HEK293 (cell line): ENCODE results near the gene IGF1R.

ENCODE experiments used
- CTCF ChIP-seq: fragments of 450-650 bp; formaldehyde crosslinking; IDR thresholded peaks from 2 replicates; pipeline ENCODE4 v1.5.1; 2016; ENCODE audit warnings: missing biosample characterization, missing genetic modification characterization
- HOXA7 ChIP-seq: sonication (generic); formaldehyde crosslinking; IDR thresholded peaks from 2 replicates; pipeline ENCODE4 v1.8.1; 2022; ENCODE audit warnings: missing genetic modification reagents, borderline replicate concordance
- REPIN1 ChIP-seq: fragments of 450-650 bp; formaldehyde crosslinking; IDR thresholded peaks from 2 replicates; pipeline ENCODE4 v1.5.1; 2017; ENCODE audit warnings: missing biosample characterization, missing genetic modification characterization, low read depth
- YY1 ChIP-seq: fragments of 450-650 bp; formaldehyde crosslinking; IDR thresholded peaks from 2 replicates; pipeline ENCODE4 v1.5.1; 2018; ENCODE audit warnings: missing biosample characterization, missing genetic modification characterization
- ZBTB26 ChIP-seq: fragments of 450-650 bp; formaldehyde crosslinking; optimal IDR thresholded peaks from 2 replicates; pipeline ENCODE3; 2016; ENCODE audit warnings: missing biosample characterization, mild to moderate bottlenecking, missing genetic modification characterization
- ZNF221 ChIP-seq: fragments of 450-650 bp; formaldehyde crosslinking; IDR thresholded peaks from 2 replicates; pipeline ENCODE4 v1.5.1; 2017; ENCODE audit warnings: missing biosample characterization, missing genetic modification characterization, borderline replicate concordance
- ZNF335 ChIP-seq: fragments of 450-650 bp; formaldehyde crosslinking; conservative IDR thresholded peaks from 2 replicates; pipeline ENCODE4 v1.5.1; 2016; ENCODE audit warnings: missing biosample characterization, missing genetic modification characterization
- ZNF350 ChIP-seq: fragments of 450-650 bp; formaldehyde crosslinking; IDR thresholded peaks from 2 replicates; pipeline ENCODE4 v1.5.0; 2017; ENCODE audit warnings: missing biosample characterization, mild to moderate bottlenecking, missing genetic modification characterization
- ZNF48 ChIP-seq: fragments of 450-650 bp; formaldehyde crosslinking; IDR thresholded peaks from 2 replicates; pipeline ENCODE4 v1.5.1; 2016; ENCODE audit warnings: missing biosample characterization, missing genetic modification characterization
- ZSCAN30 ChIP-seq: fragments of 450-650 bp; IDR thresholded peaks from 2 replicates; pipeline ENCODE4 v1.5.1; 2018; ENCODE audit warnings: missing biosample characterization, mild to moderate bottlenecking, missing genetic modification characterization, moderate library complexity
- TF ChIP-seq, protein P1 (sequence below): fragments of 450-650 bp; formaldehyde crosslinking; IDR thresholded peaks from 2 replicates; pipeline ENCODE4 v1.5.1; 2016; ENCODE audit warnings: missing biosample characterization, missing genetic modification characterization
- TF ChIP-seq, protein P2 (sequence below): fragments of 450-650 bp; formaldehyde crosslinking; IDR thresholded peaks from 2 replicates; pipeline ENCODE4 v1.5.1; 2016; ENCODE audit warnings: missing biosample characterization, missing genetic modification characterization, low read depth
- TF ChIP-seq, protein P3 (sequence below): fragments of 450-650 bp; IDR thresholded peaks from 2 replicates; pipeline ENCODE4 v1.5.1; 2018; ENCODE audit warnings: missing biosample characterization, mild to moderate bottlenecking, missing genetic modification characterization
- TF ChIP-seq, protein P4 (sequence below): fragments of 450-650 bp; formaldehyde crosslinking; IDR thresholded peaks from 2 replicates; pipeline ENCODE4 v1.5.1; 2016; ENCODE audit warnings: missing biosample characterization, missing genetic modification characterization

DNA sequence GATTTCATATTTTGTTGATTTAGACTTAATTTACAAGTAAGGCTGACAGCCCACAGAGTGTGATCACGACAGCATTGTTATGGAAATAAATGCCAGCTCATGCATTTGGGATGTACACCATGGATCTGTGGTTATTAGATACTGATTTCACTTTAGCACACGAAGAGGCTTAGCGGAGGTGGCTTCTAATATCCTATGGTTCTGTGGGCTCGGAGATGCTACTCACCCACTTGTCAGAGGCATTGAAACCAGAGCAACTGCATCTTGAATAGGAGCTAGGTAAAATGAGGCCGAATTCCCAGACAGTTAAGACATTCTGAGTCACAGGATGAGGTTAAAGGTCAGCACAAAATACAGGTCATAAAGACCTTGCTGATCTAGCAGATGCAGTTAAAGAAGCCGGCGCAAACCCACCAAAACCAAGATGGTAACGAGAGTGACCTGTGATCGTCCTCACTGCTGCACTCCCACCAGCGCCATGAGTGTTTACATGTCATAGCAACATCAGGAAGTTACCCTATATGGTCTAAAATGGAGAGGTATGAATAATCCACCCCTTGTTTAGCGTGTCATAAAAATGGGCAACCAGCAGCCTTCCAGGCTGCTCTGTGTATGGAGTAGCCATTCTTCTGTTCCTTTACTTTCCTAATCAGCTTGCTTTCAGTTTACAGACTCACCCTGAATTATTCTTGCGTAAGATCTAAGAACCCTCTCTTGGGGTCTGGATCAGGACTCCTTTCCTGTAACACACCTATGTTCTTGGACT lies 241.8 kb downstream of the IGF1R start:
- TF ChIP-seq CTCF (tag by site-specific recombination), result no peak
- no peak for TF ChIP-seq YY1 (tag by site-specific recombination)
- TF ChIP-seq, protein P1, sequence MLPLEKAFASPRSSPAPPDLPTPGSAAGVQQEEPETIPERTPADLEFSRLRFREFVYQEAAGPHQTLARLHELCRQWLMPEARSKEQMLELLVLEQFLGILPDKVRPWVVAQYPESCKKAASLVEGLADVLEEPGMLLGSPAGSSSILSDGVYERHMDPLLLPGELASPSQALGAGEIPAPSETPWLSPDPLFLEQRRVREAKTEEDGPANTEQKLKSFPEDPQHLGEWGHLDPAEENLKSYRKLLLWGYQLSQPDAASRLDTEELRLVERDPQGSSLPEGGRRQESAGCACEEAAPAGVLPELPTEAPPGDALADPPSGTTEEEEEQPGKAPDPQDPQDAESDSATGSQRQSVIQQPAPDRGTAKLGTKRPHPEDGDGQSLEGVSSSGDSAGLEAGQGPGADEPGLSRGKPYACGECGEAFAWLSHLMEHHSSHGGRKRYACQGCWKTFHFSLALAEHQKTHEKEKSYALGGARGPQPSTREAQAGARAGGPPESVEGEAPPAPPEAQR (tag by site-specific recombination), result no peak
- no peak for TF ChIP-seq REPIN1 (tag by site-specific recombination)
- no peak for TF ChIP-seq ZBTB26 (tag by site-specific recombination)
- TF ChIP-seq, protein P2, sequence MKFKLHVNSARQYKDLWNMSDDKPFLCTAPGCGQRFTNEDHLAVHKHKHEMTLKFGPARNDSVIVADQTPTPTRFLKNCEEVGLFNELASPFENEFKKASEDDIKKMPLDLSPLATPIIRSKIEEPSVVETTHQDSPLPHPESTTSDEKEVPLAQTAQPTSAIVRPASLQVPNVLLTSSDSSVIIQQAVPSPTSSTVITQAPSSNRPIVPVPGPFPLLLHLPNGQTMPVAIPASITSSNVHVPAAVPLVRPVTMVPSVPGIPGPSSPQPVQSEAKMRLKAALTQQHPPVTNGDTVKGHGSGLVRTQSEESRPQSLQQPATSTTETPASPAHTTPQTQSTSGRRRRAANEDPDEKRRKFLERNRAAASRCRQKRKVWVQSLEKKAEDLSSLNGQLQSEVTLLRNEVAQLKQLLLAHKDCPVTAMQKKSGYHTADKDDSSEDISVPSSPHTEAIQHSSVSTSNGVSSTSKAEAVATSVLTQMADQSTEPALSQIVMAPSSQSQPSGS (tag by site-specific recombination), result no peak
- TF ChIP-seq, protein P3, sequence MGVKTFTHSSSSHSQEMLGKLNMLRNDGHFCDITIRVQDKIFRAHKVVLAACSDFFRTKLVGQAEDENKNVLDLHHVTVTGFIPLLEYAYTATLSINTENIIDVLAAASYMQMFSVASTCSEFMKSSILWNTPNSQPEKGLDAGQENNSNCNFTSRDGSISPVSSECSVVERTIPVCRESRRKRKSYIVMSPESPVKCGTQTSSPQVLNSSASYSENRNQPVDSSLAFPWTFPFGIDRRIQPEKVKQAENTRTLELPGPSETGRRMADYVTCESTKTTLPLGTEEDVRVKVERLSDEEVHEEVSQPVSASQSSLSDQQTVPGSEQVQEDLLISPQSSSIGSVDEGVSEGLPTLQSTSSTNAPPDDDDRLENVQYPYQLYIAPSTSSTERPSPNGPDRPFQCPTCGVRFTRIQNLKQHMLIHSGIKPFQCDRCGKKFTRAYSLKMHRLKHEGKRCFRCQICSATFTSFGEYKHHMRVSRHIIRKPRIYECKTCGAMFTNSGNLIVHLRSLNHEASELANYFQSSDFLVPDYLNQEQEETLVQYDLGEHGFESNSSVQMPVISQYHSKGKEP (tag by site-specific recombination), result no peak
- TF ChIP-seq ZNF48 (tag by site-specific recombination), result no peak
- no peak for TF ChIP-seq ZSCAN30 (tag by site-specific recombination)
- no peak for TF ChIP-seq ZNF221
- TF ChIP-seq, protein P4, sequence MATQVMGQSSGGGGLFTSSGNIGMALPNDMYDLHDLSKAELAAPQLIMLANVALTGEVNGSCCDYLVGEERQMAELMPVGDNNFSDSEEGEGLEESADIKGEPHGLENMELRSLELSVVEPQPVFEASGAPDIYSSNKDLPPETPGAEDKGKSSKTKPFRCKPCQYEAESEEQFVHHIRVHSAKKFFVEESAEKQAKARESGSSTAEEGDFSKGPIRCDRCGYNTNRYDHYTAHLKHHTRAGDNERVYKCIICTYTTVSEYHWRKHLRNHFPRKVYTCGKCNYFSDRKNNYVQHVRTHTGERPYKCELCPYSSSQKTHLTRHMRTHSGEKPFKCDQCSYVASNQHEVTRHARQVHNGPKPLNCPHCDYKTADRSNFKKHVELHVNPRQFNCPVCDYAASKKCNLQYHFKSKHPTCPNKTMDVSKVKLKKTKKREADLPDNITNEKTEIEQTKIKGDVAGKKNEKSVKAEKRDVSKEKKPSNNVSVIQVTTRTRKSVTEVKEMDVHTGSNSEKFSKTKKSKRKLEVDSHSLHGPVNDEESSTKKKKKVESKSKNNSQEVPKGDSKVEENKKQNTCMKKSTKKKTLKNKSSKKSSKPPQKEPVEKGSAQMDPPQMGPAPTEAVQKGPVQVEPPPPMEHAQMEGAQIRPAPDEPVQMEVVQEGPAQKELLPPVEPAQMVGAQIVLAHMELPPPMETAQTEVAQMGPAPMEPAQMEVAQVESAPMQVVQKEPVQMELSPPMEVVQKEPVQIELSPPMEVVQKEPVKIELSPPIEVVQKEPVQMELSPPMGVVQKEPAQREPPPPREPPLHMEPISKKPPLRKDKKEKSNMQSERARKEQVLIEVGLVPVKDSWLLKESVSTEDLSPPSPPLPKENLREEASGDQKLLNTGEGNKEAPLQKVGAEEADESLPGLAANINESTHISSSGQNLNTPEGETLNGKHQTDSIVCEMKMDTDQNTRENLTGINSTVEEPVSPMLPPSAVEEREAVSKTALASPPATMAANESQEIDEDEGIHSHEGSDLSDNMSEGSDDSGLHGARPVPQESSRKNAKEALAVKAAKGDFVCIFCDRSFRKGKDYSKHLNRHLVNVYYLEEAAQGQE, result no peak
- no peak for TF ChIP-seq HOXA7 (CRISPR knock-in tag)
- no peak for TF ChIP-seq ZNF350 (tag by site-specific recombination)
- TF ChIP-seq ZNF335, result no peak
